HG03571 (cell line): ENCODE measurements around the gene SYTL5.
"Not testable (repeated sequence)": the region's sequence is repeated elsewhere in the genome, so short reads cannot be mapped to it uniquely, and the experiment has no call there.

Experiments used
- ATAC-seq: cut with Tn5 transposase; IDR thresholded peaks from one replicate; pipeline ENCODE4 v1.9.1; 2021; ENCODE audit not compliant: unreplicated experiment

SYTL5 gene

GRCh38 chrX:38006291-38006690 is at the start of gene SYTL5:
Gene SYTL5, plus strand, starts transcription at chrX:38006553. Its CDS starts 27,337 bp downstream, at chrX:38033890.
- no peak for ATAC-seq

GRCh38 chrX:37958525-37959211 is 47.7 kb upstream of the SYTL5 start:
- no peak for ATAC-seq

- ATAC-seq = no peak
Observed at GRCh38 chrX:37959212-37960021, 46.9 kb upstream of the SYTL5 start.

- no peak for ATAC-seq
Observed at GRCh38 chrX:37961118-37961517, 45.2 kb upstream of the SYTL5 start.

GRCh38 chrX:37967714-37968113 is 38.6 kb upstream of the SYTL5 start:
- no peak for ATAC-seq

GRCh38 chrX:37975421-37975820 is 30.9 kb upstream of the SYTL5 start:
- no peak for ATAC-seq

- ATAC-seq = no peak
Observed at GRCh38 chrX:37976153-37976552, 30.2 kb upstream of the SYTL5 start.

GRCh38 chrX:37984880-37985279 is 21.5 kb upstream of the SYTL5 start:
- no peak for ATAC-seq

- ATAC-seq = no peak
Observed at GRCh38 chrX:37986893-37987292, 19.5 kb upstream of the SYTL5 start.

- no peak for ATAC-seq
Observed at GRCh38 chrX:37989304-37989703, 17.0 kb upstream of the SYTL5 start.

GRCh38 chrX:37991303-37991702 is 15.1 kb upstream of the SYTL5 start:
- not testable (repeated sequence) for ATAC-seq

GRCh38 chrX:37993176-37993575 is 13.2 kb upstream of the SYTL5 start:
- ATAC-seq = no peak

GRCh38 chrX:37993837-37994619 is 12.3 kb upstream of the SYTL5 start:
- no peak for ATAC-seq

- ATAC-seq = no peak
Observed at GRCh38 chrX:37995428-37995827, 10.9 kb upstream of the SYTL5 start.

GRCh38 chrX:37997096-37997495 is 9.3 kb upstream of the SYTL5 start:
- no peak for ATAC-seq

- no peak for ATAC-seq
Observed at GRCh38 chrX:37998586-37999262, 7.6 kb upstream of the SYTL5 start.

- no peak for ATAC-seq
Observed at GRCh38 chrX:38000706-38001105, 5.6 kb upstream of the SYTL5 start.

- no peak for ATAC-seq
Observed at GRCh38 chrX:38004046-38004445, 2.3 kb upstream of the SYTL5 start.

- no peak for ATAC-seq
Observed at GRCh38 chrX:38006778-38007177, 425 bp downstream of the SYTL5 start.

GRCh38 chrX:38008658-38009057 is 2.3 kb downstream of the SYTL5 start:
- no peak for ATAC-seq

- ATAC-seq = no peak
Observed at GRCh38 chrX:38009641-38010040, 3.3 kb downstream of the SYTL5 start.
